Ishikawa (cell line): ENCODE data around the gene IFI30.

Experiments
- CEBPB ChIP-seq: IDR thresholded peaks from 2 replicates; pipeline ENCODE4 v1.6.1; 2012
- CREB1 ChIP-seq: IDR thresholded peaks from 2 replicates; pipeline ENCODE4 v1.6.1; 2012; ENCODE audit warnings: low read depth
- EGR1 ChIP-seq: IDR thresholded peaks from 2 replicates; pipeline ENCODE4 v1.6.1; 2012
- EP300 ChIP-seq: IDR thresholded peaks from 2 replicates; pipeline ENCODE4 v1.6.1; 2012; ENCODE audit warnings: borderline replicate concordance
- FOXM1 ChIP-seq: IDR thresholded peaks from 2 replicates; pipeline ENCODE4 v1.6.1; 2012; ENCODE audit warnings: low read depth, borderline replicate concordance
- MAX ChIP-seq: IDR thresholded peaks from 2 replicates; pipeline ENCODE4 v1.6.1; 2012
- NFIC ChIP-seq: IDR thresholded peaks from 2 replicates; pipeline ENCODE4 v1.6.1; 2012
- RAD21 ChIP-seq: IDR thresholded peaks from 2 replicates; pipeline ENCODE4 v1.6.1; 2012; ENCODE audit warnings: low read depth
- TAF1 ChIP-seq: IDR thresholded peaks from 2 replicates; pipeline ENCODE4 v1.6.1; 2012; ENCODE audit warnings: low read depth, mild to moderate bottlenecking
- TCF12 ChIP-seq: IDR thresholded peaks from 2 replicates; pipeline ENCODE4 v1.6.1; 2012; ENCODE audit warnings: low read depth
- TEAD4 ChIP-seq: IDR thresholded peaks from 2 replicates; pipeline ENCODE4 v1.6.1; 2012
- USF1 ChIP-seq: IDR thresholded peaks from 2 replicates; pipeline ENCODE4 v1.6.1; 2012
- YY1 ChIP-seq: IDR thresholded peaks from 2 replicates; pipeline ENCODE4 v1.6.1; 2012; ENCODE audit warnings: low read depth
- ZBTB7A ChIP-seq: IDR thresholded peaks from 2 replicates; pipeline ENCODE4 v1.6.1; 2012; ENCODE audit warnings: low read depth
- TF ChIP-seq, protein P1 (sequence below): IDR thresholded peaks from 2 replicates; pipeline ENCODE4 v1.6.1; 2012; ENCODE audit warnings: low read depth, mild to moderate bottlenecking

Gene IFI30

DNA sequence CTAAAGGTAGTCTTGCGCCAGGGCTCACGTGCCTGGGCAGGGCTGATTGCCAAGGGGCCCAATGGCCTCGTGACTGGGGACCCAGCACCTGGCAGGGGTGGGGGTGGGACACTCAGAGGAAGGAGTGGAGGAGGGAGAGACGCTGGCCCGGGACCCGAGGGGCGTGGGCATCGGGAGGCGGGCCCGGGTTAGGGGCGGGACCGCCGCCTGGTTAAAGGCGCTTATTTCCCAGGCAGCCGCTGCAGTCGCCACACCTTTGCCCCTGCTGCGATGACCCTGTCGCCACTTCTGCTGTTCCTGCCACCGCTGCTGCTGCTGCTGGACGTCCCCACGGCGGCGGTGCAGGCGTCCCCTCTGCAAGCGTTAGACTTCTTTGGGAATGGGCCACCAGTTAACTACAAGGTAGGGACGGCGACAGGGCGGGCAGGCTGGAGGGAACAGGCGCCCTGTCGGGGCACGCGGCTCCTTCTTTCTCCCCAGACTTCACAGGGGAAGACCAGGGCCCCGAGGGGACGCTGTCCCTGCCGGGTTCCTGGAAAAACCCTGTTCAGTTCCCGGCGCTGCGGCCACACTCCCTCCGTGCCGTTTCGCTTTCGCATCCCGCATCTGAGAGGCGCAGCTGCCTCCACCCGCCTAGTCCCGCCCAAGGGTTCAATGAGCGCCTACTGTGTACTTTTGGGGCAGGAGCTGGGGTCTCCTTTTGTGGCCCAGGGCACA lies at the start of gene IFI30:
TSS of gene IFI30 (plus strand) at position 242 of the 717 bp plus-strand sequence. CDS start at position 271, 29 bp downstream.
- TF ChIP-seq ZBTB7A (peak; percentile 62; the same call in 1 of the 2 replicates), MAX (peak; percentile 83), TEAD4 (no peak), NFIC (peak; percentile 73), USF1 (peak; percentile 90), YY1 (peak; percentile 12; the same call in 1 of the 2 replicates), FOXM1 (no peak), RAD21 (no peak), EGR1 (no peak), TCF12 (no peak; the same call in 1 of the 2 replicates), CREB1 (no peak), CEBPB (no peak), TAF1 (peak; percentile 35; the same call in 1 of the 2 replicates), EP300 (0 out of 2 replicates have a peak, but pooled peaks have one; percentile 25)
- TF ChIP-seq, protein P1, sequence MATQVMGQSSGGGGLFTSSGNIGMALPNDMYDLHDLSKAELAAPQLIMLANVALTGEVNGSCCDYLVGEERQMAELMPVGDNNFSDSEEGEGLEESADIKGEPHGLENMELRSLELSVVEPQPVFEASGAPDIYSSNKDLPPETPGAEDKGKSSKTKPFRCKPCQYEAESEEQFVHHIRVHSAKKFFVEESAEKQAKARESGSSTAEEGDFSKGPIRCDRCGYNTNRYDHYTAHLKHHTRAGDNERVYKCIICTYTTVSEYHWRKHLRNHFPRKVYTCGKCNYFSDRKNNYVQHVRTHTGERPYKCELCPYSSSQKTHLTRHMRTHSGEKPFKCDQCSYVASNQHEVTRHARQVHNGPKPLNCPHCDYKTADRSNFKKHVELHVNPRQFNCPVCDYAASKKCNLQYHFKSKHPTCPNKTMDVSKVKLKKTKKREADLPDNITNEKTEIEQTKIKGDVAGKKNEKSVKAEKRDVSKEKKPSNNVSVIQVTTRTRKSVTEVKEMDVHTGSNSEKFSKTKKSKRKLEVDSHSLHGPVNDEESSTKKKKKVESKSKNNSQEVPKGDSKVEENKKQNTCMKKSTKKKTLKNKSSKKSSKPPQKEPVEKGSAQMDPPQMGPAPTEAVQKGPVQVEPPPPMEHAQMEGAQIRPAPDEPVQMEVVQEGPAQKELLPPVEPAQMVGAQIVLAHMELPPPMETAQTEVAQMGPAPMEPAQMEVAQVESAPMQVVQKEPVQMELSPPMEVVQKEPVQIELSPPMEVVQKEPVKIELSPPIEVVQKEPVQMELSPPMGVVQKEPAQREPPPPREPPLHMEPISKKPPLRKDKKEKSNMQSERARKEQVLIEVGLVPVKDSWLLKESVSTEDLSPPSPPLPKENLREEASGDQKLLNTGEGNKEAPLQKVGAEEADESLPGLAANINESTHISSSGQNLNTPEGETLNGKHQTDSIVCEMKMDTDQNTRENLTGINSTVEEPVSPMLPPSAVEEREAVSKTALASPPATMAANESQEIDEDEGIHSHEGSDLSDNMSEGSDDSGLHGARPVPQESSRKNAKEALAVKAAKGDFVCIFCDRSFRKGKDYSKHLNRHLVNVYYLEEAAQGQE, result no peak

DNA sequence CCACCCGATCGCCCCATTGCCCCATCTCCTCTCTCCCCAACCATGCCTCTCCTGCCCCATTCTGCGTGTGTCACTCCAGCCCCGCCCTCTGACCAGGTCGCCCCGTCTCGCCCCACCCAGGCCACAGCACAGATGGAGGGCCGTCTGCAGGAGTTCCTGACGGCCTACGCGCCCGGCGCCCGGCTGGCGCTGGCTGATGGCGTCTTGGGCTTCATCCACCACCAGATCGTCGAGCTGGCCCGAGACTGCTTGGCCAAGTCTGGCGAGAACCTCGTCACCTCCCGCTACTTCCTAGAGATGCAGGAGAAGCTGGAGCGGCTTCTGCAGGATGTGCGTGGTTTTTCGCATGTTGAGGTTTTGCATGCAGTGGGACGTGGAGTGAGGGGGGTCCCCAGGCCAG lies 49.8 kb upstream of the IFI30 start:
- TF ChIP-seq MAX (no peak), TCF12 (no peak), CREB1 (no peak), USF1 (no peak), EGR1 (no peak), EP300 (no peak)
- TF ChIP-seq, protein P1, result no peak

- no peak for TF ChIP-seq FOXM1
These were observed 47.5 kb upstream of the IFI30 start for GRCh38 chr19:18126097-18126496.

DNA sequence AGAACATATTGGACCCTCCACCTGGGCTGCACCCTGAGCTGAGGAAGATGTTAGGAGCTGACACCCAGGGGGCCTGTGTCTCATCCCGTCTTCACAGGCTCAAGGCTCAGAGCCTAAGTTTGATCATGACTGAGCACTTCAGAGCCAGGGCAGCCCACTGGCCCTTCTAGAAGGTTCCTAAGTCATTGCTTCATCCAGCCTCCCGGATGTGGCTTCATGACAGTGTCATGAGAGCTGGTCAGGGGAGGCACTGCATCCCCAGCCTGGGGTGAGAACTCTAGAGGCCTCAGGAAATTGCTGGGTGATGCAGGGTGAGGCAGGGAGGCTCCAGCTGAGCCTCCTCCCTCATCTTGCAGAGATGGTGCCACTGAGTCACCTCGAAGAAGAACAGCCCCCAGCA lies 45.6 kb upstream of the IFI30 start:
- no peak for TF ChIP-seq RAD21
- no peak for TF ChIP-seq EGR1
- no peak for TF ChIP-seq TCF12
- no peak for TF ChIP-seq CREB1
- no peak for TF ChIP-seq CEBPB
- TF ChIP-seq FOXM1, result no peak
- TF ChIP-seq TEAD4, result no peak

DNA sequence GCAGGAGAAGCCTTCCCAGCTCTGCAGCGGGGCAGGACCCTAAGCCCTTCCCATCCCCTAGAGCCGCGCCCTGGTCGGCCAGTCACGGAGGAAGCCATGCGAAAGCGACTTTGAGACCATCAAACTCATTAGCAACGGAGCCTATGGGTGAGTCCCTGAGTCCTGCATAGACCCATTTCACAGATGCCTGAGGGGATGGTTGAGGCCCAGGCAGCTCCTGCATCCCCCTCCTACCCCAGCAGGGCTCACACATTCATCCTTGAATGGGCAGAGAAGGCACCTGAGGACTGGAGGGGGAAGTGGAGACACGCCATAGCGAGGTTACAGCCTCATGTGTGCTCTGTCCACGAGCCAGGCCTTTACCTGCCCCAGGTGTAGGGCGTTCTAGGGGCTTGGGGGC lies 44.8 kb upstream of the IFI30 start:
- TF ChIP-seq YY1 (no peak), FOXM1 (no peak), CREB1 (no peak), EP300 (no peak), ZBTB7A (no peak), EGR1 (no peak), USF1 (no peak), NFIC (no peak), TCF12 (no peak), TEAD4 (no peak), RAD21 (no peak), TAF1 (no peak), MAX (no peak), CEBPB (no peak)
- TF ChIP-seq, protein P1, result no peak
